Motor neuron (in vitro differentiated cells): ENCODE results near the gene ZNG1F. TPM values are rescaled to one million over a fixed set of nuclear protein-coding genes. Genes with fewer than 3 reads are reported as not detected.
"Not testable (repeated sequence)": the region's sequence is repeated elsewhere in the genome, so short reads cannot be mapped to it uniquely, and the experiment has no call there.

ENCODE experiments used
- ATAC-seq, 8 experiments: fragments of 200-7000 bp; cut with Tn5 transposase; replicated peaks in 6 of 8; 2 replicates each; pipeline ENCODE4 v1.8.0; 2021; ENCODE audit warnings: mild to moderate bottlenecking in 8 of 8, moderate library complexity in 8 of 8
- H3K27ac ChIP-seq, 2 donors: fragments of 250-450 bp; sonication (Bioruptor Pico); 2 replicates each; pipeline ENCODE4 v1.9.0; 2021; ENCODE audit warnings: antibody characterized with exemption in 2 of 2, mild to moderate bottlenecking in 2 of 2, moderate library complexity in 1 of 2
- H3K4me1 ChIP-seq, 2 donors: fragments of 250-450 bp; sonication (Bioruptor Pico); replicated peaks in 1 of 2; 2 replicates each; pipeline ENCODE4 v1.6.1; 2021; ENCODE audit warnings: antibody characterized with exemption in 2 of 2, mild to moderate bottlenecking in 2 of 2, moderate library complexity in 1 of 2
- H3K4me3 ChIP-seq, 5 donors: fragments of 250-450 bp; sonication (Bioruptor Pico); 2 replicates each; pipeline ENCODE4 v1.9.0; 2021; ENCODE audit warnings: antibody characterized with exemption in 5 of 5, mild to moderate bottlenecking in 5 of 5, moderate library complexity in 4 of 5
- WGBS, 10 experiments: fragments of 450-650 bp; shearing (Covaris generic); methylation state at CpG; one replicate each; pipeline ENCODE4 v1.0.0; 2022; 5-methylcytosine and 5-hydroxymethylcytosine counted together
- in situ Hi-C, 9 experiments: fragments of 400-800 bp; cut with MboI; loops; one replicate each; pipeline ENCODE4 v1.15.0; 2021; ENCODE audit warnings: low sequenced_read_pairs in 9 of 9, low pct_unique_long_range_greater_than_20kb in 2 of 9; ENCODE audit not compliant: unreplicated experiment in 9 of 9
- total RNA-seq, 8 experiments: library from RNA; unstranded; fragments of 300-600 nt; gene quantifications; 2 replicates each; pipeline versions ENCODE4 v1.2.3 to v1.2.4, GENCODE V29; 2022

The ZNG1F gene
- total RNA-seq, 8 experiments from 2014 or later = 7.9 to 29.0 (median 17.0) TPM

- ATAC-seq, H3K27ac ChIP-seq, H3K4me3 ChIP-seq, in situ Hi-C loops, H3K4me1 ChIP-seq: not testable (repeated sequence)
- WGBS, 10 experiments = no CpG with 5 or more reads among the region's 10 CpGs
Observed at GRCh38 chr9:41110913-41111312, 78.2 kb downstream of the ZNG1F start.

- H3K27ac ChIP-seq, H3K4me3 ChIP-seq, in situ Hi-C loops, H3K4me1 ChIP-seq: not testable (repeated sequence)
- no CpG with 5 or more reads among the region's 13 CpGs for WGBS, 10 experiments
- peak in 2 of 8 experiments; percentile 35 to 50 for ATAC-seq
Observed at GRCh38 chr9:41109253-41109652, 79.9 kb downstream of the ZNG1F start.

- H3K4me1 ChIP-seq, ATAC-seq, in situ Hi-C loops, H3K27ac ChIP-seq, H3K4me3 ChIP-seq: not testable (repeated sequence)
- no CpG with 5 or more reads among the region's 22 CpGs for WGBS, 10 experiments
Observed at GRCh38 chr9:41108816-41109215, 80.3 kb downstream of the ZNG1F start.

DNA sequence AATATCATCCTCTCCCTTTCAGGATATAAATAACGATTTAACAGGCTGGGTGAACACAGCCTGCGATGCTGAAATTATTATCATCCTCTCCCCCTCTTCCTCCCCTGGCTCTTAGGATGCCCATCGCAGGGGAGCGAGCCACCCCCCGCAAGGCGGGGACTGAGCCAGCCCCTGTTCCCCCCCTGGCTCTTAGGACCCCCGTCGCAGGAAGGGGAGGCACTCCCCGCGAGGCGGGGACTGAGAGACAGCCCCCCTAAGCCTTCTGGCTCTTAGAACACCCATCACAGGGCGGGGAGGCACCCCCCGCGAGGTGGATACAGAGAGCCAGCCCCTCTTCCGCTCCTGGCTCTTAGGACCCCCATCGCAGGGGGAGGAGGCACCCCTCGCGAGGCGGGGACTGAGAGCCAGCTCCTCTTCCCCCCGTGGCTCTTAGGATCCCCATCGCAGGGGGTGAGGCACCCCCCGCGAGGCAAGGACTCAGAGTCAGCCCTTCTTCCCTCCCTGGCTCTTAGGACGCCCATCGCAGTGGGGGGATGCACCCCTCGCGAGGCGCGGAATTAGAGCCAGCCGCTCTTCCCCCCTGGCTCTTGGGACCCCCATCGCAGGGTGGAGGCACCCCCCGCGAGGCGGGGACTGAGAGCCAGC lies 82.5 kb downstream of the ZNG1F start:
- no CpG with 5 or more reads among the region's 34 CpGs for WGBS, 10 experiments
- H3K27ac ChIP-seq, ATAC-seq, in situ Hi-C loops, H3K4me3 ChIP-seq, H3K4me1 ChIP-seq: not testable (repeated sequence)

DNA sequence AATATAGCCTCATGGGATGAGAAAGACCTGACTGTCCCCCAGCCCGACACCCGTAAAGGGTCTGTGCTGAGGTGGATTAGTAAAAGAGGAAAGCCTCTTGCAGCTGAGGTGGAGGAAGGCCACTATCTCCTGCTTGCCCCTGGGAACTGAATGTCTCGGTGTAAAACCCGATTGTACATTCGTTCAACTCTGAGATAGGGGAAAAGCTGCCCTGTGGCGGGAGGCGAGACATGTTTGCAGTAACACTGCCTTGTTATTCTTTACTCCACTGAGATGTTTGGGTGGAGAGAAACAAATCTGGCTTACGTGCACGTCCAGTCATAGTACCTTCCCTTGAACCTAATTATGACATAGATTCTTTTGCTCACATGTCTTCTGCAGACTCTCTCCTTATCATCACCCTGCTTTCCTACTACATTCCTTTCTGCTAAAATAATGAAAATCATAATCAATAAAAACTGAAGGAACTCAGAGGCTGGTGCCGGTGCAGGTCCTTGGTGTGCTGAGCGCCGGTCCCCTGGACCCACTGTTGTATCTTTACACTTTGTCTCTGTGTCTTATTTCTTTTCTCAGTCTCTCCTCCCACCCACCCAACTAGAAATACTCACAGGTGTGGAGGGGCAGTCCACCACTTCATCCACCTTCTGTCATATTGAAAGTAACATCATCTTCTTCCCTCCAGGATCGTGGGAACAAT lies 83.4 kb downstream of the ZNG1F start:
- WGBS, 10 experiments = no CpG with 5 or more reads among the region's 13 CpGs
- ATAC-seq = not testable (repeated sequence)

GRCh38 chr9:41104542-41104941 lies 84.6 kb downstream of the ZNG1F start:
- in situ Hi-C loops, H3K27ac ChIP-seq, H3K4me1 ChIP-seq, H3K4me3 ChIP-seq, ATAC-seq: not testable (repeated sequence)
- WGBS, 10 experiments = no CpG with 5 or more reads among the region's 19 CpGs

More for the DNA sequence above, 83.4 kb downstream of the ZNG1F start:
- H3K27ac ChIP-seq, H3K4me1 ChIP-seq, in situ Hi-C loops, H3K4me3 ChIP-seq: not testable (repeated sequence)

- H3K4me1 ChIP-seq, in situ Hi-C loops, H3K4me3 ChIP-seq, H3K27ac ChIP-seq: not testable (repeated sequence)
- ATAC-seq = peak in 3 of 8 experiments; percentile 14 to 74 (median 30)
- 43 to 83% (median 70%) methylated on average over 1 of the region's 7 CpGs; no CpG with 5 or more reads in 6 of the 10 experiments for WGBS, 10 experiments
Observed at GRCh38 chr9:41100508-41100907, 88.6 kb downstream of the ZNG1F start.

- H3K27ac ChIP-seq, H3K4me3 ChIP-seq, in situ Hi-C loops, H3K4me1 ChIP-seq, ATAC-seq: not testable (repeated sequence)
- 0 to 29% (median 7%) methylated on average over 1 to 3 of the region's 4 CpGs; no CpG with 5 or more reads in 7 of the 10 experiments for WGBS, 10 experiments
Observed at GRCh38 chr9:41098759-41099158, 90.4 kb downstream of the ZNG1F start.

GRCh38 chr9:41095060-41095459 lies 94.1 kb downstream of the ZNG1F start:
- in situ Hi-C loops = not testable (repeated sequence)
- peak in 3 of 8 experiments; percentile 16 to 84 (median 64) for ATAC-seq
- WGBS, 10 experiments = 17 to 67% (median 40%) methylated on average over 1 of the region's 2 CpGs; no CpG with 5 or more reads in 7 of the 10 experiments

DNA sequence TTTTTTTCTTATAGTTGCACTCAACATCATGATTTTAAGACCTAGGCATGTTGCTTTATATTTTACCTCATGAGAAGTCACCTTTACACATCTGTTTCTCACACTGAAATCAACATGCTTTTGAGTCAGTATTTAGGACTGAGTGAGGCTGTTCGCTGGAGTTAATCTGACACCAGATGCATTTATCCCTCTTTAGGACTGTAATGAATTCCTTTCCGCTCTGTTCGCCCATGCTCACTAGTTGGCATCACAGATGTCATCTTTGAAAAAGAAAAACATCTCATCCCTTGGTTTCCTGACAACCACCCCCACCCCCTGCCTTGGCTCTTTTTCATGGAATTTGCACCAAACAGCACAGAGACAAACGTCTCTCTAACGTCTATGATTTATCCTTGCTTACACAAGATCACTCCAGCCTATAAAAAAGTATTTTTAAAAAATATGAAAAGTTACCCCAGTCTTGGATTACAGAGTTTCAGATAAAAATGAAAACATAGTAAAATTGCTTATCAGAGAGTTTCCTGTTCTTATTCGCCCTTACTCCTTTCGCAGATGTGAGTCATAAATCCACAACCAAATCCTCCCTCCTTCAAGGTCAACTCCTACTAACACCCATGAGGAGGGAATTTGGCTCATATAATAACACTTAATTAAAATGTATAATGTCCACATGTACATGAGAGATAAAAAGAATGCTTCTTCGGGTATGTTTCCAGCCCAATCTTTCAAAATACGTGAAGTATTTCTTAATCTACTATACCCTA lies 94.9 kb downstream of the ZNG1F start:
- ATAC-seq = peak in 4 of 8 experiments; percentile 20 to 64 (median 42)
- H3K27ac ChIP-seq, H3K4me3 ChIP-seq, in situ Hi-C loops, H3K4me1 ChIP-seq: not testable (repeated sequence)
- WGBS, 10 experiments = no CpG with 5 or more reads among the region's 9 CpGs

More at GRCh38 chr9:41095060-41095459, 94.1 kb downstream of the ZNG1F start:
- H3K4me3 ChIP-seq, H3K27ac ChIP-seq, H3K4me1 ChIP-seq: not testable (repeated sequence)

DNA sequence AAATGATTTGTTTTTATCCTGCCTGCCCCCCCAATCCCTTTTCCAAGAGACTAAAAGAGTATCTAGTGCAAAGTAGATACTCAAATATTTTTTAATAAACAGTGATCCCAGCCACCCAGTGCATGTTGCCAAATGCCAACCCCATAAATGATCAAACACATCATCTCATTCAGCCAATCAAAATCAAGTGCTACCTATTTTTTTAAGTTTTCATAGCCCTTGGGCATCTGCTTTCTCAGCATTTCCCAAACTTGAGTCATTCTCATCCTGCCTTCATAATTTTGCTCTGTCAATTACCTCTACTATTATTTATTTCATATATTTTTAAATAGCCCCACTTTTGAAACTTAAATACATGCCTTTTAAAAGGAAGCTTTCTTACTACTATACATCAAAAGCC lies 98.2 kb downstream of the ZNG1F start:
- in situ Hi-C loops, H3K4me3 ChIP-seq, H3K4me1 ChIP-seq, H3K27ac ChIP-seq, ATAC-seq: not testable (repeated sequence)

- in situ Hi-C loops, H3K4me1 ChIP-seq, H3K27ac ChIP-seq, ATAC-seq, H3K4me3 ChIP-seq: not testable (repeated sequence)
- 40% methylated on average over 1 of the region's 1 CpG; no CpG with 5 or more reads in 9 of the 10 experiments for WGBS, 10 experiments
Observed at GRCh38 chr9:41090386-41090785, 98.7 kb downstream of the ZNG1F start.

DNA sequence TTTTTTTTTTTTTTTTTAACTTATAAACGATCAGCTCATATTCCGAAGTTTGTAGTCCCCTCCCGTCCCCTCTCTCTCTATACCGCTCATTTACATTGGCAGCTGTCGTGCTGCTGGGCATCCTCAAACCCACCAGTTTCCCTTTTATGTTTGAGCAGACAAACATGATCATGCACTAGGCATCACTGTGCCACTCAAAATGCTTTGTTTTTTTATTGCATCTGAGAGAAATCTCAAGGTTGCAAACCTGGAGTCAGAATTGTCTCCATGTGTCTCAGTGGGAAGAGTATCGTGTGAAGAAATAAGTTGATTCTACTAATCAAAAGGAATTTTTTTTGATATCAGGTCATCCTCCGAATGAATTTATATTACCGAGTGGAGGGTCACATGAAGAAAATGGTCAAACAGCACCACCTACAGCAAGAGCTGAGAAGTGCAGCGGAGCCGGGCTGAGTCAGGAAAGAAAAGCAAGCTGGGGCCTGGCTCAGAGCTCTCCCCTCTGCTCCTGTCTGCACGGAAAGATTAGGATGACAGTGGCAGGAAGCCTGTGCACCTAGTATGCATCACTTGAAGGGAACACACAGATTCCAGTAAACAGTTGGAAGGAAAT lies 100.6 kb downstream of the ZNG1F start:
- 4 to 49% (median 14%) methylated on average over 1 to 5 of the region's 11 CpGs; no CpG with 5 or more reads in 3 of the 10 experiments for WGBS, 10 experiments
- in situ Hi-C loops, H3K4me3 ChIP-seq, H3K27ac ChIP-seq, H3K4me1 ChIP-seq: not testable (repeated sequence)
- peak; percentile 84 to 94 (median 90) for ATAC-seq
